GM19193 (cell line): ENCODE measurements around the gene GLB1L2.

Source experiments
- POLR2A ChIP-seq: IDR thresholded peaks from 4 replicates; pipeline ENCODE4 v1.6.1; 2011; ENCODE audit not compliant: insufficient read depth, insufficient read length; ENCODE audit errors: extremely low read depth

Gene GLB1L2

GRCh38 chr11:134358856-134359490 is 27.2 kb downstream of the GLB1L2 start:
- TF ChIP-seq POLR2A: no peak

DNA sequence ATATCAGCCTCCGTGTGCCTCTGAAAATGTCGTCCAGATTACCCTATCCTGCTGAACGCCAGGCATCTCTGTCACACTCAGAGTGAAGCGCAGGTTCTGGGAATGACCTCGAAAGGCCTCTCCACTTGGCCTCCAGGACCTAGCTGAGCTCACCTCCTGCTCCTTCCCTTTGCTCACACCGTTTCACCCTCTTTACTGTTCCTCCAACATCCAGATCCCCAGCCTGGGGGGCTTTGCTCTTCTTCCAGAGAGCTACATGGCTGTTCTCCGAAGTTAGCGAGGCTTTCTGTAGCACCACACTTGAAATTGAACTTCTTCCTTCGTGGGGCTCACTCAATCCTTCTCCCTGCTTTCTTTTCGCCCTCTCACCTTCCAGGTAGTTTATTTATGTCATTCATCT is 27.9 kb downstream of the GLB1L2 start:
- TF ChIP-seq POLR2A: no peak

- TF ChIP-seq POLR2A: no peak
These were observed 28.5 kb downstream of the GLB1L2 start for GRCh38 chr11:134360050-134360835.

- TF ChIP-seq POLR2A: no peak
These were observed 29.9 kb downstream of the GLB1L2 start for GRCh38 chr11:134361661-134362060.

GRCh38 chr11:134362192-134362901 is 30.6 kb downstream of the GLB1L2 start:
- TF ChIP-seq POLR2A: no peak

- no peak for TF ChIP-seq POLR2A
These were observed 31.4 kb downstream of the GLB1L2 start for GRCh38 chr11:134363161-134363560.

- no peak for TF ChIP-seq POLR2A
These were observed 31.8 kb downstream of the GLB1L2 start for GRCh38 chr11:134363592-134363991.

DNA sequence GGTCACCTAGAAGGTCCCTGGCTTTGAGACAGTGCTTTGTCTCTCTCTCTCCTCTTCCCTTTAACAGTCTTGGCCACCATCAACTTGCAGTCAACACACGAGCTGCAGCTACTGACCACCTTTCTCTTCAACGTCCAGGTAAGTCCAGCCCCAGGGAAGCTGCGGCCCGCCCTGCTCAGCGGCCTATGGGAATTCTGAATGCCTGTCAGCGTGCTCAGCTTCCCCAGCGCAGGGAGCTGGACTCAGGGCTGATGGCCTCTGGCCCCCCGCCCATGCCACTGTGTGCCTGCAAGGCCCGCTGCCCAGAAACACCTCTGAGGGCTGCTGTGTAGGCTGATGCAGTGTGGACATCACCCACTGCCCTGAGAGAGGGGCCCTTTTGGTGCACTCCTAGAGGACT is 32.5 kb downstream of the GLB1L2 start:
- no peak for TF ChIP-seq POLR2A

DNA sequence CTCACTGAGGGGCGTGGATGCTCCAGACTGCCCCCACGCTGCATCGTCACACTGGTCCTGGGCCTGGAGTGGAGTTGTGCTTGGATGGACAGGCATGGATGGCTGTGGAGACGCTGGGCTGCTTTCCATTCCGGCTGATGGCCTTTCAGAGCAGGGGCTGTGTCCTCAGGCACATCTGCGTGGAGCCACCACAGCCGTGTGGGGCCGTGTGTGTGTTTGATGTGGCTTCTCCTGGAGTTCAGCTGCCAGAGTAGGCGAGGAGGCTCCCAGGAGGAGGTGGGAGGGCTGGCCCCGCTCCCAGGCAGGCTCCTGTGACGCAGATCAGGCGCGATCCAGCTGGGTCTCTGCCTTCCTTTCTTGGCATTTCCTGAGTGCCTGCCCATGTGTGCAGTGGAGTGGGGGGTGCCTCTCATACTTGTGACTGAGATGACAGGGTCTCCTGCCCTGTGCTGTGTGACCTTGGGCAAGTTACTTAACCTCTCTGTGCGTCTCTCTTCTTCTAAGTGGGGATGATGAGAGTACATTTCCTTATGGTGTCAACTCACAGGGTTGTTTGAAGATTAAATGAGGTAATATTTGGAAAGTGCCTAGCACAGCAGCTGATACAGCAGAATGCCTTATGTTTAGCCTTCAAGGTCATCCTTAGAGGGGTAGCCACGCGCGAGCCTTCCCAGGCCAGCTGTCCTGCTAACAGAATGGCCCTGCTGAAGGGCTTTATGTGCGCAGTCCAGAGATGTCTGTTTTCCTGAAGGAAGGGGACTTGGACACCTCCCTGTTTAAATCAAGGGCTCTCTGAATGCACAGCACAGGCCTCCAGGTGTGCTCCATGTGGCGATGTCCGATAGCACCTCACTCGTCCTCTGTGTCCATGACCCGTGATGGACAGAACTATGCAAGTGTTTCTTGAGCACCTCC is 33.5 kb downstream of the GLB1L2 start:
- no peak for TF ChIP-seq POLR2A

GRCh38 chr11:134366254-134366653 is 34.5 kb downstream of the GLB1L2 start:
- no peak for TF ChIP-seq POLR2A

DNA sequence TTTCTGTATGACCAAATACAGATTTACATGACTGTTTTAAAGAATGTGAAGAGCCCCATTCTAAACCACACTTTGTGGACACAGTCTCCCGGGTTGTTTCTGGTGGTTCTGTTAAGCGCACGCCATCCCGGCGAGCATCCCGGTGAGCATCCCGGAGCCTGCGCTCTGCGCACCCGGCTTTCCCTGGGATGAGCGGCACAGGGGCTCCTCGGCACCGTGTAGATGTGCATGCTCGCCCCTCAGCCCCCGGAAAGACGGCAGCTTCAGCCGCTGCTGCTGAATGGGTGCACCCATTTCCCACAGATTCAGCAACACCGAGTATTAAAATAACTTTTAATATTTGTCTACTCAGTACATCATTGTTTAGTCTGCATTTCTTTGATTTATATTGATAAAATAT is 36.0 kb downstream of the GLB1L2 start:
- no peak for TF ChIP-seq POLR2A

- no peak for TF ChIP-seq POLR2A
These were observed 38.1 kb downstream of the GLB1L2 start for GRCh38 chr11:134369656-134370525.

DNA sequence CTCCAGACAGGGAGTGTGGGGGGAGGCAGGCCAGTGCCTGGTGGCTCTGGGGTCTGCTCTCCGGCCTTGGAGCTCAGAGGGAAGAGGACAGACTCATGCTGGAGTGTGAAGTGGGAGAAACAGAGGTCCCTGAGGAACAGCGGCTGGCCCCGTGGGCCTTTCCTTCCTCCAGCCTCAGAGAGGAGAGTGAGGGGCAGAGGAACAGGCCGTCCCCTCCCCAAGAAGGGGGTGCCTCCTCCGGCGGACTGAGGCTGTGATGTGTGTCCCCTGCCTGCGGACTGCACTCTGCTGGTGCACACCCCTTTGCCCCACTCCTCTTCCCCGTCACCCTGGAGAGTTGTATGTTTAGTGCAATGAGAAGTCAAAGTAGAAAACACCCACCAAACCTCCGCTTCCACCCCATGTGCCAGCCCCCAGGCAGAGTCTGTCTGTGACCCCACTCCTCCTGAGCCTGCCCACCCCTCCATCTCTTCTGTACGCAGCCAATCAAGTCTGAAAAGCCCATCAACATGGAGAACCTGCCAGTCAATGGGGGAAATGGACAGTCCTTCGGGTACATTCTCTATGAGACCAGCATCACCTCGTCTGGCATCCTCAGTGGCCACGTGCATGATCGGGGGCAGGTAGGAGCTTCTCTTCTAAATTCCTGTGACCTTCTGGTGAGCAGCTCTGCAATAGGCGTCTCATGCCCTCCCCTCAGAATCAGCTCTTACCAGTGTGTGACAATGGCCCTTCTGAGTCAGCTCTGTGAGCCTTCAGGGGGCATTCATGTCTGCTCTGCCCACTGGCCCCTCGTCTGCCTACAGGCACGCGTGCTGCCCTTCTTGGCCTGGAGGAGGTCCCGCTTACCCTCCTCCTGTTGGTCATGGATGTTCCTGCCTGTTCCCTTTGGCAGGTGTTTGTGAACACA is 39.0 kb downstream of the GLB1L2 start:
- no peak for TF ChIP-seq POLR2A
